C1 segment of cervical spinal cord (tissue), 14 donors: ENCODE data around the gene CNIH3.
"Not testable (repeated sequence)": the region's sequence is repeated elsewhere in the genome, so short reads cannot be mapped to it uniquely, and the experiment has no call there.

Source experiments
- DNase-seq, 14 donors: peaks; one replicate each; lab custom pipeline; 2025; lab: John Stamatoyannopoulos, UW

Gene CNIH3

GRCh38 chr1:224684979-224685425, 68.9 kb downstream of the CNIH3 start:
- no peak for DNase-seq

- not testable (repeated sequence) for DNase-seq
These were observed 70.0 kb downstream of the CNIH3 start for GRCh38 chr1:224686140-224686539.

GRCh38 chr1:224687465-224687864, 71.3 kb downstream of the CNIH3 start:
- DNase-seq = no peak

- no peak for DNase-seq
These were observed 73.3 kb downstream of the CNIH3 start for GRCh38 chr1:224689374-224689773.

- no peak for DNase-seq
These were observed 74.5 kb downstream of the CNIH3 start for GRCh38 chr1:224690576-224690975.

GRCh38 chr1:224691148-224691925, 75.2 kb downstream of the CNIH3 start:
- DNase-seq = no peak

- no peak for DNase-seq
These were observed 78.9 kb downstream of the CNIH3 start for GRCh38 chr1:224694969-224695368.

GRCh38 chr1:224696021-224696420, 79.9 kb downstream of the CNIH3 start:
- no peak for DNase-seq

GRCh38 chr1:224696891-224697765, 81.0 kb downstream of the CNIH3 start:
- DNase-seq = peak in 1 of 14 donors; percentile 21

- DNase-seq = peak in 2 of 14 donors; percentile 1 to 20
These were observed 81.9 kb downstream of the CNIH3 start for GRCh38 chr1:224698015-224698451.

GRCh38 chr1:224700918-224701531, 84.9 kb downstream of the CNIH3 start:
- DNase-seq = no peak

- DNase-seq = no peak
These were observed 87.6 kb downstream of the CNIH3 start for GRCh38 chr1:224703702-224704101.

GRCh38 chr1:224704107-224704735, 88.1 kb downstream of the CNIH3 start:
- DNase-seq = no peak

GRCh38 chr1:224705578-224705977, 89.5 kb downstream of the CNIH3 start:
- no peak for DNase-seq

- no peak for DNase-seq
These were observed 92.0 kb downstream of the CNIH3 start for GRCh38 chr1:224707843-224708725.

GRCh38 chr1:224710196-224710595, 94.1 kb downstream of the CNIH3 start:
- no peak for DNase-seq

- DNase-seq = not testable (repeated sequence)
These were observed 95.2 kb downstream of the CNIH3 start for GRCh38 chr1:224711231-224711756.

GRCh38 chr1:224711876-224712275, 95.8 kb downstream of the CNIH3 start:
- DNase-seq = no peak

- DNase-seq = no peak
These were observed 97.1 kb downstream of the CNIH3 start for GRCh38 chr1:224713228-224713627.

GRCh38 chr1:224714553-224714952, 98.4 kb downstream of the CNIH3 start:
- DNase-seq = no peak
